SU-DHL-6 (cell line): ENCODE results near the gene ELP2.

Source experiments
- H2AFZ ChIP-seq: fragments of 200-600 bp; sonication (generic); 2 replicates; pipeline ENCODE4 v1.6.1; 2014; ENCODE audit warnings: low read depth, mild to moderate bottlenecking, moderate library complexity, mixed read lengths, antibody characterized with exemption, low read length; ENCODE audit not compliant: severe bottlenecking
- H3F3A ChIP-seq: fragments of 200-600 bp; shearing (Covaris generic); 2 replicates; pipeline ENCODE4 v1.6.0; 2016; ENCODE audit warnings: antibody characterized with exemption, mild to moderate bottlenecking; ENCODE audit not compliant: insufficient read depth
- H3K27ac ChIP-seq: fragments of 200-600 bp; sonication (generic); 2 replicates; pipeline ENCODE4 v1.5.1; 2016; ENCODE audit warnings: low read depth, mild to moderate bottlenecking, low read length, moderate library complexity, mixed read lengths
- H3K27me3 ChIP-seq: fragments of 200-600 bp; sonication (generic), shearing (Covaris generic); 2 replicates; pipeline ENCODE4 v1.6.0; 2014; ENCODE audit warnings: mild to moderate bottlenecking, low read length
- H3K36me3 ChIP-seq: fragments of 200-600 bp; sonication (generic); 2 replicates; pipeline ENCODE4 v1.6.1; 2014; ENCODE audit warnings: mild to moderate bottlenecking, low read length, mixed read lengths
- H3K4me2 ChIP-seq: fragments of 300-600, 200-600 bp; shearing (Covaris generic), sonication (generic); 2 replicates; pipeline ENCODE4 v1.6.0; 2014; ENCODE audit warnings: low read length, low read depth, mild to moderate bottlenecking; ENCODE audit not compliant: poor library complexity, severe bottlenecking
- H3K4me3 ChIP-seq: fragments of 200-600 bp; sonication (generic); 2 replicates; pipeline ENCODE4 v1.5.1; 2014; ENCODE audit warnings: antibody characterized with exemption, low read length, mild to moderate bottlenecking, mixed read lengths; ENCODE audit not compliant: insufficient read depth, poor library complexity, severe bottlenecking
- H3K79me2 ChIP-seq: fragments of 200-600 bp; sonication (generic); 2 replicates; pipeline ENCODE4 v1.6.1; 2014; ENCODE audit warnings: mild to moderate bottlenecking, low read length, moderate library complexity; ENCODE audit not compliant: insufficient read depth
- H3K9ac ChIP-seq: fragments of 200-600 bp; sonication (generic); 2 replicates; pipeline ENCODE4 v1.7.0; 2014; ENCODE audit warnings: mild to moderate bottlenecking, low read length
- H3K9me2 ChIP-seq: fragments of 200-600 bp; sonication (generic); replicated peaks from 2 replicates; pipeline ENCODE4 v1.6.1; 2014; ENCODE audit warnings: low read length; ENCODE audit not compliant: insufficient read depth
- H3K9me3 ChIP-seq: fragments of 200-600 bp; sonication (generic); 2 replicates; pipeline ENCODE4 v1.6.1; 2014; ENCODE audit warnings: low read length, mixed read lengths; ENCODE audit not compliant: insufficient read depth
- H4K20me1 ChIP-seq: fragments of 200-600 bp; sonication (generic); 2 replicates; pipeline ENCODE4 v1.6.1; 2014; ENCODE audit warnings: low read depth, mild to moderate bottlenecking, antibody characterized with exemption, low read length, moderate library complexity, mixed read lengths
- EZH2phosphoT487 ChIP-seq: fragments of 200-600 bp; sonication (generic), shearing (Covaris generic); conservative IDR thresholded peaks from 2 replicates; pipeline ENCODE4 v1.6.1; 2018; ENCODE audit warnings: mild to moderate bottlenecking, antibody characterized with exemption, low read length, moderate library complexity, mixed read lengths
- TF ChIP-seq, protein P1 (sequence below): fragments of 200-600 bp; sonication (generic); IDR thresholded peaks from one replicate; pipeline ENCODE4 v1.5.1; 2017; ENCODE audit warnings: antibody characterized with exemption, mild to moderate bottlenecking, low read length, moderate library complexity; ENCODE audit not compliant: insufficient read depth, poor library complexity, severe bottlenecking

Gene ELP2

DNA sequence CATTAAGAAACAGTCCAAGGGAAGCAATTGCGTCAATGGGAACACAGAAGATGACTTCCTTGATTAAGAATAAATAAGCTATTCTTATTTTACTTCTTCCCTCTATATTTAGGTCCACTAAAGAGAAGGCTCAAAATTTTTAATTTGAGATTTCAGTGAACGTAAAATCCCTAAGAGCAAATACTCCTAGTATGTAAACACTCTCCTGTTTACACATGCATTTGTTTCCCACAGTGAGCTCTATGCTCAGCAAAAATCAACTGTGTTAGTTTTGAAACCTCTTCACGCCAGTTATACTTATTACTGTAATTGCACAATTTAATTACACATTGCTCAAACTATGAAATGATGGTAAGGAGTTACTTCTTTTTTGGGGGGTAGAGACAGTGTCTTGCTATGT lies 9.4 kb upstream of the ELP2 start:
- H3K79me2 ChIP-seq = no peaks in the 10 kb centered on the region
- H4K20me1 ChIP-seq = no peaks in the 10 kb centered on the region
- no peaks in the 10 kb centered on the region for H3K27me3 ChIP-seq
- peaks cover 34% of the 10 kb centered on the region for H3K36me3 ChIP-seq
- H2AFZ ChIP-seq = no peak overlapping the region
- no peak overlapping the region for H3K9ac ChIP-seq
- no peaks in the 10 kb centered on the region for H3K9me2 ChIP-seq
- H3F3A ChIP-seq = no peaks in the 10 kb centered on the region
- H3K4me3 ChIP-seq = no peak overlapping the region
- TF ChIP-seq EZH2phosphoT487 = no peak
- TF ChIP-seq, protein P1, sequence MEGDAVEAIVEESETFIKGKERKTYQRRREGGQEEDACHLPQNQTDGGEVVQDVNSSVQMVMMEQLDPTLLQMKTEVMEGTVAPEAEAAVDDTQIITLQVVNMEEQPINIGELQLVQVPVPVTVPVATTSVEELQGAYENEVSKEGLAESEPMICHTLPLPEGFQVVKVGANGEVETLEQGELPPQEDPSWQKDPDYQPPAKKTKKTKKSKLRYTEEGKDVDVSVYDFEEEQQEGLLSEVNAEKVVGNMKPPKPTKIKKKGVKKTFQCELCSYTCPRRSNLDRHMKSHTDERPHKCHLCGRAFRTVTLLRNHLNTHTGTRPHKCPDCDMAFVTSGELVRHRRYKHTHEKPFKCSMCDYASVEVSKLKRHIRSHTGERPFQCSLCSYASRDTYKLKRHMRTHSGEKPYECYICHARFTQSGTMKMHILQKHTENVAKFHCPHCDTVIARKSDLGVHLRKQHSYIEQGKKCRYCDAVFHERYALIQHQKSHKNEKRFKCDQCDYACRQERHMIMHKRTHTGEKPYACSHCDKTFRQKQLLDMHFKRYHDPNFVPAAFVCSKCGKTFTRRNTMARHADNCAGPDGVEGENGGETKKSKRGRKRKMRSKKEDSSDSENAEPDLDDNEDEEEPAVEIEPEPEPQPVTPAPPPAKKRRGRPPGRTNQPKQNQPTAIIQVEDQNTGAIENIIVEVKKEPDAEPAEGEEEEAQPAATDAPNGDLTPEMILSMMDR = no peak
- no peak overlapping the region for H3K4me2 ChIP-seq
- H3K9me3 ChIP-seq = no peaks in the 10 kb centered on the region
- H3K27ac ChIP-seq = no peak overlapping the region

GRCh38 chr18:36124841-36125240 lies 4.9 kb upstream of the ELP2 start:
- no peak overlapping the region for H3K4me3 ChIP-seq
- no peaks in the 10 kb centered on the region for H3F3A ChIP-seq
- no peak overlapping the region for H3K9ac ChIP-seq
- TF ChIP-seq EZH2phosphoT487 = no peak
- TF ChIP-seq, protein P1 = no peak
- H3K9me2 ChIP-seq = no peaks in the 10 kb centered on the region
- peaks cover 30% of the 10 kb centered on the region for H3K36me3 ChIP-seq
- no peak overlapping the region for H3K4me2 ChIP-seq
- no peak overlapping the region for H2AFZ ChIP-seq
- H3K79me2 ChIP-seq = peaks cover 28% of the 10 kb centered on the region
- no peak overlapping the region for H3K27ac ChIP-seq
- H4K20me1 ChIP-seq = no peaks in the 10 kb centered on the region
- no peaks in the 10 kb centered on the region for H3K9me3 ChIP-seq
- H3K27me3 ChIP-seq = no peaks in the 10 kb centered on the region

DNA sequence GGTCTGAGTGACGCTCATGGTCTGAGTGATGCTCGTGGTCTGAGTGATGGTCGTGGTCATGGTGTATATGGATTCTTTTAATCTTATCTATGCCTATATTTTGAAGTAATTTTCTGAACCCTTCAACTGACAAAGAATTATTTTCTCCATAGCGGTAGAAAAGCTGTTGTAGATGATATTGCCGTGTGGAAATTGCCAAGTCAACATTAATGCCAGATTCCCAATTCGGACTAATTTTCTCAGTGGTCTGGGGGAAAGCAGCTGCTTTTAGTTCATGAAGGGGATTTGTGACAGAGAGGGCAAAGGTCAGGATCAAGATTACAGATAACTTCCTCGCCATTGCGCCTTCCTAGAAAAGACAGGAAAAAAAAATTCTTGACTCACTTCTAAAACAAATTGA lies 3.0 kb upstream of the ELP2 start:
- Histone ChIP-seq H3F3A (no peaks in the 10 kb centered on the region), H3K27ac (no peak overlapping the region), H3K9ac (no peak overlapping the region)

More for the DNA sequence above, 3.0 kb upstream of the ELP2 start:
- no peaks in the 10 kb centered on the region for H3K9me2 ChIP-seq
- no peaks in the 10 kb centered on the region for H3K27me3 ChIP-seq
- no peak overlapping the region for H2AFZ ChIP-seq
- no peak overlapping the region for H3K4me3 ChIP-seq
- H4K20me1 ChIP-seq = peaks cover 10% of the 10 kb centered on the region
- H3K4me2 ChIP-seq = no peak overlapping the region
- TF ChIP-seq, protein P1 = no peak
- no peak for TF ChIP-seq EZH2phosphoT487
- no peaks in the 10 kb centered on the region for H3K9me3 ChIP-seq
- H3K36me3 ChIP-seq = peaks cover 20% of the 10 kb centered on the region
- H3K79me2 ChIP-seq = peaks cover 46% of the 10 kb centered on the region
